Measurements from ENCODE around the gene SPATA21. TPM values are rescaled to one million over a fixed set of nuclear protein-coding genes. Genes with fewer than 3 reads are reported as not detected.
A peak's percentile ranks its signal among the peaks of the same experiment; 100 is the strongest.

Gene SPATA21
- total RNA-seq, 2 donors from 2014 or later, result not detected

- no peak for DNase-seq (ENCODE audit: low spot score)
- no peaks in the 10 kb centered on the region for H3K36me3 ChIP-seq
- H3K27ac ChIP-seq, result no peak overlapping the region
- H3K4me1 ChIP-seq, result peaks cover 0 to 70% of the 10 kb centered on the region in 2 donors
- TF ChIP-seq CTCF (IDR thresholded peaks at IDR 0.05), result no peak
- H3K4me3 ChIP-seq, result no peak overlapping the region
- H3K27me3 ChIP-seq, result no peaks in the 10 kb centered on the region
- no peaks in the 10 kb centered on the region for H3K9me3 ChIP-seq
Measured at GRCh38 chr1:16376971-16377370, 60.3 kb downstream of the SPATA21 start.

GRCh38 chr1:16375521-16376340, 61.5 kb downstream of the SPATA21 start:
- H3K27ac ChIP-seq, result peak overlapping the region; percentile 33 to 47
- H3K4me1 ChIP-seq, result peaks cover 0 to 76% of the 10 kb centered on the region in 2 donors
- no peak for DNase-seq (ENCODE audit: low spot score)
- H3K27me3 ChIP-seq, result no peaks in the 10 kb centered on the region
- no peak for TF ChIP-seq CTCF (IDR thresholded peaks at IDR 0.05)
- no peak overlapping the region for H3K4me3 ChIP-seq
- H3K36me3 ChIP-seq, result no peaks in the 10 kb centered on the region
- no peaks in the 10 kb centered on the region for H3K9me3 ChIP-seq

- Histone ChIP-seq H3K36me3 (no peaks in the 10 kb centered on the region), H3K4me1 (peaks cover 0 to 85% of the 10 kb centered on the region in 2 donors), H3K9me3 (no peaks in the 10 kb centered on the region), H3K27me3 (no peaks in the 10 kb centered on the region), H3K4me3 (no peak overlapping the region), H3K27ac (no peak overlapping the region)
- DNase-seq (ENCODE audit: low spot score), result no peak
- no peak for TF ChIP-seq CTCF (IDR thresholded peaks at IDR 0.05)
Measured at GRCh38 chr1:16374266-16374665, 63.0 kb downstream of the SPATA21 start.

GRCh38 chr1:16372535-16373285, 64.5 kb downstream of the SPATA21 start:
- Histone ChIP-seq H3K4me1 (peaks cover 0 to 86% of the 10 kb centered on the region in 2 donors), H3K36me3 (no peaks in the 10 kb centered on the region), H3K9me3 (no peaks in the 10 kb centered on the region), H3K27me3 (no peaks in the 10 kb centered on the region), H3K27ac (no peak overlapping the region), H3K4me3 (no peak overlapping the region)
- no peak for TF ChIP-seq CTCF (IDR thresholded peaks at IDR 0.05)
- no peak for DNase-seq (ENCODE audit: low spot score)

- Histone ChIP-seq H3K27me3 (no peaks in the 10 kb centered on the region), H3K36me3 (no peaks in the 10 kb centered on the region), H3K9me3 (no peaks in the 10 kb centered on the region), H3K27ac (no peak overlapping the region), H3K4me3 (no peak overlapping the region), H3K4me1 (peaks cover 0 to 76% of the 10 kb centered on the region in 2 donors)
- no peak for TF ChIP-seq CTCF (IDR thresholded peaks at IDR 0.05)
- DNase-seq (ENCODE audit: low spot score), result no peak
Measured at GRCh38 chr1:16371725-16372124, 65.5 kb downstream of the SPATA21 start.

All from right atrium auricular region (tissue), 2 donors.